GM12864 (cell line): Measurements from ENCODE around the gene PCDHA6.
"Not testable (repeated sequence)": the region's sequence is repeated elsewhere in the genome, so short reads cannot be mapped to it uniquely, and the experiment has no call there.

Source experiments
- DNase-seq: peaks from one replicate; pipeline ENCODE4 v3.0.0-alpha.2; 2011; ENCODE audit warnings: low read depth
- H3K4me3 ChIP-seq: 2 replicates; pipeline ENCODE4 v1.5.1; 2011; ENCODE audit warnings: mild to moderate bottlenecking, low read depth, low read length, control low read depth
- CTCF ChIP-seq: IDR thresholded peaks from 2 replicates; pipeline ENCODE4 v1.5.1; 2011; ENCODE audit warnings: low read depth, mild to moderate bottlenecking, moderate library complexity, low read length, control low read depth, inconsistent platforms; ENCODE audit errors: missing control alignments

The PCDHA6 gene

GRCh38 chr5:140842798-140843733, 15.3 kb downstream of the PCDHA6 start:
- TF ChIP-seq CTCF = no peak
- no peak overlapping the region for H3K4me3 ChIP-seq
- DNase-seq = no peak

- not testable (repeated sequence) for DNase-seq, H3K4me3 ChIP-seq
Measured at GRCh38 chr5:140848139-140849102, 20.7 kb downstream of the PCDHA6 start, which contains the start of gene PCDHA9. Gene PCDHA9 (plus strand): TSS chr5:140848382. CDS start chr5:140848496, 114 bp downstream.

GRCh38 chr5:140849831-140850634, 22.3 kb downstream of the PCDHA6 start:
- DNase-seq, H3K4me3 ChIP-seq: not testable (repeated sequence)

GRCh38 chr5:140855772-140856674, 28.3 kb downstream of the PCDHA6 start, which contains the start of gene PCDHA10:
Gene PCDHA10 (plus strand): TSS chr5:140855897. CDS start chr5:140856049, 152 bp downstream.
- no peak for TF ChIP-seq CTCF
- H3K4me3 ChIP-seq = no peak within 1 kb of the TSS
- no peak for DNase-seq

GRCh38 chr5:140857177-140857986, 29.6 kb downstream of the PCDHA6 start:
- TF ChIP-seq CTCF = no peak
- H3K4me3 ChIP-seq = no peak overlapping the region
- DNase-seq = no peak

GRCh38 chr5:140857987-140858240, 30.2 kb downstream of the PCDHA6 start:
- no peak for TF ChIP-seq CTCF
- DNase-seq = no peak
- H3K4me3 ChIP-seq = no peak overlapping the region
